ENCODE data around the gene ZBTB17.

Gene ZBTB17

GRCh38 chr1:15939181-15940109, 36.5 kb downstream of the ZBTB17 start:
- H3K36me3 ChIP-seq (ENCODE audit: control insufficient read depth, insufficient read depth, low read length), result peaks cover 91% of the 10 kb centered on the region
- H3K4me1 ChIP-seq (ENCODE audit: control insufficient read depth, insufficient read depth, low read length, poor library complexity, severe bottlenecking), result peaks cover 28% of the 10 kb centered on the region
- H3K9me3 ChIP-seq (ENCODE audit: control insufficient read depth, low read length), result no peaks in the 10 kb centered on the region
- H3K4me3 ChIP-seq (ENCODE audit: extremely low read depth, insufficient read depth, low read length, poor library complexity, severe bottlenecking), result no peak overlapping the region
- 89 to 94% methylated on average over 11 to 12 of the region's 17 CpGs for WGBS, 2 experiments (ENCODE audit: insufficient coverage in 2 of 2)
- H3K27ac ChIP-seq (ENCODE audit: low read depth, low read length, severe bottlenecking), result peak overlapping the region; percentile 20

- H3K27ac ChIP-seq (ENCODE audit: low read depth, low read length, severe bottlenecking), result peak overlapping the region; percentile 20
- no peaks in the 10 kb centered on the region for H3K9me3 ChIP-seq (ENCODE audit: control insufficient read depth, low read length)
- peaks cover 91% of the 10 kb centered on the region for H3K36me3 ChIP-seq (ENCODE audit: control insufficient read depth, insufficient read depth, low read length)
- H3K4me3 ChIP-seq (ENCODE audit: extremely low read depth, insufficient read depth, low read length, poor library complexity, severe bottlenecking), result no peak overlapping the region
- H3K4me1 ChIP-seq (ENCODE audit: control insufficient read depth, insufficient read depth, low read length, poor library complexity, severe bottlenecking), result peaks cover 28% of the 10 kb centered on the region
- WGBS, 2 experiments (ENCODE audit: insufficient coverage in 2 of 2), result 93 to 98% methylated on average over 6 to 7 of the region's 8 CpGs
Measured at GRCh38 chr1:15938628-15939161, 37.2 kb downstream of the ZBTB17 start.

- H3K9me3 ChIP-seq (ENCODE audit: control insufficient read depth, low read length), result no peaks in the 10 kb centered on the region
- peak overlapping the region; percentile 62 for H3K27ac ChIP-seq (ENCODE audit: low read depth, low read length, severe bottlenecking)
- H3K4me1 ChIP-seq (ENCODE audit: control insufficient read depth, insufficient read depth, low read length, poor library complexity, severe bottlenecking), result peaks cover 28% of the 10 kb centered on the region
- H3K4me3 ChIP-seq (ENCODE audit: extremely low read depth, insufficient read depth, low read length, poor library complexity, severe bottlenecking), result no peak overlapping the region
- peaks cover 91% of the 10 kb centered on the region for H3K36me3 ChIP-seq (ENCODE audit: control insufficient read depth, insufficient read depth, low read length)
- 80 to 84% methylated on average over 13 to 14 of the region's 14 CpGs for WGBS, 2 experiments (ENCODE audit: insufficient coverage in 2 of 2)
Measured at GRCh38 chr1:15937706-15938168, 38.2 kb downstream of the ZBTB17 start.

GRCh38 chr1:15937146-15937545, 38.8 kb downstream of the ZBTB17 start:
- Histone ChIP-seq H3K27ac (ENCODE audit: low read depth, low read length, severe bottlenecking) (peak overlapping the region; percentile 62), H3K9me3 (ENCODE audit: control insufficient read depth, low read length) (no peaks in the 10 kb centered on the region), H3K4me1 (ENCODE audit: control insufficient read depth, insufficient read depth, low read length, poor library complexity, severe bottlenecking) (peaks cover 28% of the 10 kb centered on the region), H3K36me3 (ENCODE audit: control insufficient read depth, insufficient read depth, low read length) (peaks cover 93% of the 10 kb centered on the region), H3K4me3 (ENCODE audit: extremely low read depth, insufficient read depth, low read length, poor library complexity, severe bottlenecking) (no peak overlapping the region)
- WGBS, 2 experiments (ENCODE audit: insufficient coverage in 2 of 2), result 94 to 95% methylated on average over 4 to 7 of the region's 7 CpGs

- WGBS, 2 experiments (ENCODE audit: insufficient coverage in 2 of 2), result 94 to 100% methylated on average over 4 to 5 of the region's 10 CpGs
- H3K4me1 ChIP-seq (ENCODE audit: control insufficient read depth, insufficient read depth, low read length, poor library complexity, severe bottlenecking), result peaks cover 28% of the 10 kb centered on the region
- peaks cover 92% of the 10 kb centered on the region for H3K36me3 ChIP-seq (ENCODE audit: control insufficient read depth, insufficient read depth, low read length)
- no peak overlapping the region for H3K27ac ChIP-seq (ENCODE audit: low read depth, low read length, severe bottlenecking)
- no peaks in the 10 kb centered on the region for H3K9me3 ChIP-seq (ENCODE audit: control insufficient read depth, low read length)
- H3K4me3 ChIP-seq (ENCODE audit: extremely low read depth, insufficient read depth, low read length, poor library complexity, severe bottlenecking), result no peak overlapping the region
Measured at GRCh38 chr1:15936025-15936424, 39.9 kb downstream of the ZBTB17 start.

- Histone ChIP-seq H3K36me3 (ENCODE audit: control insufficient read depth, insufficient read depth, low read length) (peaks cover 92% of the 10 kb centered on the region), H3K4me3 (ENCODE audit: extremely low read depth, insufficient read depth, low read length, poor library complexity, severe bottlenecking) (no peak overlapping the region), H3K27ac (ENCODE audit: low read depth, low read length, severe bottlenecking) (no peak overlapping the region), H3K4me1 (ENCODE audit: control insufficient read depth, insufficient read depth, low read length, poor library complexity, severe bottlenecking) (peaks cover 28% of the 10 kb centered on the region), H3K9me3 (ENCODE audit: control insufficient read depth, low read length) (no peaks in the 10 kb centered on the region)
- WGBS, 2 experiments (ENCODE audit: insufficient coverage in 2 of 2), result 96 to 98% methylated on average over 26 to 29 of the region's 29 CpGs
Measured at GRCh38 chr1:15935056-15935950, 40.6 kb downstream of the ZBTB17 start.

- 95 to 96% methylated on average over 42 of the region's 42 CpGs for WGBS, 2 experiments (ENCODE audit: insufficient coverage in 2 of 2)
- no peaks in the 10 kb centered on the region for H3K9me3 ChIP-seq (ENCODE audit: control insufficient read depth, low read length)
- peaks cover 24% of the 10 kb centered on the region for H3K4me1 ChIP-seq (ENCODE audit: control insufficient read depth, insufficient read depth, low read length, poor library complexity, severe bottlenecking)
- H3K36me3 ChIP-seq (ENCODE audit: control insufficient read depth, insufficient read depth, low read length), result peaks cover 94% of the 10 kb centered on the region
- no peak overlapping the region for H3K4me3 ChIP-seq (ENCODE audit: extremely low read depth, insufficient read depth, low read length, poor library complexity, severe bottlenecking)
- no peak overlapping the region for H3K27ac ChIP-seq (ENCODE audit: low read depth, low read length, severe bottlenecking)
Measured at GRCh38 chr1:15934211-15935055, 41.5 kb downstream of the ZBTB17 start.

GRCh38 chr1:15933684-15934083, 42.2 kb downstream of the ZBTB17 start:
- Histone ChIP-seq H3K36me3 (ENCODE audit: control insufficient read depth, insufficient read depth, low read length) (peaks cover 95% of the 10 kb centered on the region), H3K4me3 (ENCODE audit: extremely low read depth, insufficient read depth, low read length, poor library complexity, severe bottlenecking) (no peak overlapping the region), H3K27ac (ENCODE audit: low read depth, low read length, severe bottlenecking) (no peak overlapping the region), H3K9me3 (ENCODE audit: control insufficient read depth, low read length) (no peaks in the 10 kb centered on the region), H3K4me1 (ENCODE audit: control insufficient read depth, insufficient read depth, low read length, poor library complexity, severe bottlenecking) (peaks cover 16% of the 10 kb centered on the region)
- WGBS, 2 experiments (ENCODE audit: insufficient coverage in 2 of 2), result 91 to 99% methylated on average over 4 to 5 of the region's 5 CpGs

GRCh38 chr1:15932612-15933011, 43.3 kb downstream of the ZBTB17 start:
- Histone ChIP-seq H3K36me3 (ENCODE audit: control insufficient read depth, insufficient read depth, low read length) (peaks cover 94% of the 10 kb centered on the region), H3K9me3 (ENCODE audit: control insufficient read depth, low read length) (no peaks in the 10 kb centered on the region), H3K4me1 (ENCODE audit: control insufficient read depth, insufficient read depth, low read length, poor library complexity, severe bottlenecking) (peaks cover 10% of the 10 kb centered on the region), H3K4me3 (ENCODE audit: extremely low read depth, insufficient read depth, low read length, poor library complexity, severe bottlenecking) (no peak overlapping the region), H3K27ac (ENCODE audit: low read depth, low read length, severe bottlenecking) (no peak overlapping the region)
- WGBS, 2 experiments (ENCODE audit: insufficient coverage in 2 of 2), result 96 to 100% methylated on average over 7 of the region's 9 CpGs

GRCh38 chr1:15931884-15932283, 44.0 kb downstream of the ZBTB17 start:
- Histone ChIP-seq H3K36me3 (ENCODE audit: control insufficient read depth, insufficient read depth, low read length) (peaks cover 95% of the 10 kb centered on the region), H3K9me3 (ENCODE audit: control insufficient read depth, low read length) (no peaks in the 10 kb centered on the region), H3K27ac (ENCODE audit: low read depth, low read length, severe bottlenecking) (no peak overlapping the region), H3K4me3 (ENCODE audit: extremely low read depth, insufficient read depth, low read length, poor library complexity, severe bottlenecking) (no peak overlapping the region), H3K4me1 (ENCODE audit: control insufficient read depth, insufficient read depth, low read length, poor library complexity, severe bottlenecking) (peaks cover 3% of the 10 kb centered on the region)
- WGBS, 2 experiments (ENCODE audit: insufficient coverage in 2 of 2), result 97 to 99% methylated on average over 19 of the region's 19 CpGs

Data from mesodermal cell (in vitro differentiated cells).